Adipose tissue (tissue), 3 donors: ENCODE data around the gene CYP1A2. TPM values are rescaled to one million over a fixed set of nuclear protein-coding genes. Genes with fewer than 3 reads are reported as not detected.
"Not testable (repeated sequence)": the region's sequence is repeated elsewhere in the genome, so short reads cannot be mapped to it uniquely, and the experiment has no call there.

Experiments used
- H3K27ac ChIP-seq: one replicate; pipeline ENCODE4 v1.5.1; 2013; ENCODE audit warnings: low read depth, low read length
- WGBS, 3 donors: extraction: QIAGEN DNeasy Blood & Tissue Kit; methylation state at CpG; one replicate each; pipeline ENCODE4 v1.1.7; 2013; 5-methylcytosine and 5-hydroxymethylcytosine counted together
- polyA plus RNA-seq, 3 donors: library from polyadenylated mRNA; stranded (reverse); fragments of 200-250 nt; gene quantifications; one replicate each; pipeline ENCODE4 v1.2.3, GENCODE V29; 2013
- donor health status: healthy with polysubstance abuse.
- donor health status: Bipolar disorder and iron deficiency.
- donor health status: healthy.

The CYP1A2 gene, protein sequence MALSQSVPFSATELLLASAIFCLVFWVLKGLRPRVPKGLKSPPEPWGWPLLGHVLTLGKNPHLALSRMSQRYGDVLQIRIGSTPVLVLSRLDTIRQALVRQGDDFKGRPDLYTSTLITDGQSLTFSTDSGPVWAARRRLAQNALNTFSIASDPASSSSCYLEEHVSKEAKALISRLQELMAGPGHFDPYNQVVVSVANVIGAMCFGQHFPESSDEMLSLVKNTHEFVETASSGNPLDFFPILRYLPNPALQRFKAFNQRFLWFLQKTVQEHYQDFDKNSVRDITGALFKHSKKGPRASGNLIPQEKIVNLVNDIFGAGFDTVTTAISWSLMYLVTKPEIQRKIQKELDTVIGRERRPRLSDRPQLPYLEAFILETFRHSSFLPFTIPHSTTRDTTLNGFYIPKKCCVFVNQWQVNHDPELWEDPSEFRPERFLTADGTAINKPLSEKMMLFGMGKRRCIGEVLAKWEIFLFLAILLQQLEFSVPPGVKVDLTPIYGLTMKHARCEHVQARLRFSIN
- polyA plus RNA-seq = under 1 TPM in 2 of 3 donors, not detected in 1; 0.07 to 0.27 TPM

DNA sequence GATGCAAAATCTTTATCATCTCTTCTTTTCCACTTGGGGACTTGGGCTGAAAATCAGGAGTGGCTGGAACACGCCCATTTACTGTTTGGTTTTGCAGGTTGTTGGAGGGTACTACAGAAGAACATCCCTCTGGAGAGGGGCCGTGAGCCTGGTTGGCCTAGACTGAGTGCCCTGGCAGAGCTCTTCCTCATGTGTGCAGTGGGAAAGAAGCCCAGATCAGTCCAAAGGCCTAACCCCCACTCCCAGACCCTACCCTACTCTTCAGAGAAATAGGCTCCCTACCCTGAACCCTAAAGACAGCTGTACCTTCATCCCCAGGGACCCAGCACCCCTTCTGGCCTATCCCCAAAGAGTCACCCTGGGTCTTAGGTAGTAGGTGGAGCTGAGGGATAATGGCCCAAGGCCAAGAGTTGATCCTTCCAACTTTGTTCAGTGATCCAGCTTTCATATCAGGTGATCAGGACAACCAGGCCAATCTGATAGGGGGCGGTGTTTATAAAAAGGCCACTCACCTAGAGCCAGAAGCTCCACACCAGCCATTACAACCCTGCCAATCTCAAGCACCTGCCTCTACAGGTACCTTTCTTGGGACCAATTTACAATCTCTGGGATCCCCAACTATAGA lies at the start of gene CYP1A2:
CYP1A2 (plus strand) TSS at position 524 of the 625 bp plus-strand sequence. CDS start 894 bp downstream, outside the sequence.
- H3K27ac ChIP-seq = no peak within 1 kb of the TSS
- WGBS, 3 donors = 65 to 87% (median 80%) methylated on average over 3 of the region's 3 CpGs

DNA sequence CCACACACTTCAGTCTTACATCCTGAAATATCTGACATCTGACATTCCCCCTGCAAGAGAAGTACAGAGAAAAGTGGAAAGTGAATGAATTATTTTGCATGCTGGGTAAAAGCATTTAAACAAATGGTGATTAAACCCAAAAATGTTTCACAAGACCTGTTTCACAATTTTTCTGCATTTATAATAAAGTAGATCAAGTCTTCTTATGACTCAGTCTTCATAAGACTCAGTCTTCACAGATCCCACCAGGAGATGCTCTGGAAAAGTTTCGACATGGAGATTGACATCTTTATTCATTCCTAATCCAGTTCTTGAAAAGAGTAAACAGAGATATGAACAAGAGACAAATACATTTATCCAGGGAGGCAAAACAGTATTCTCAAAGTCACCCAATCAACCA lies 39.6 kb upstream of the CYP1A2 start:
- H3K27ac ChIP-seq = no peak overlapping the region
- 29 to 82% (median 45%) methylated on average over 1 of the region's 1 CpG for WGBS, 3 donors

DNA sequence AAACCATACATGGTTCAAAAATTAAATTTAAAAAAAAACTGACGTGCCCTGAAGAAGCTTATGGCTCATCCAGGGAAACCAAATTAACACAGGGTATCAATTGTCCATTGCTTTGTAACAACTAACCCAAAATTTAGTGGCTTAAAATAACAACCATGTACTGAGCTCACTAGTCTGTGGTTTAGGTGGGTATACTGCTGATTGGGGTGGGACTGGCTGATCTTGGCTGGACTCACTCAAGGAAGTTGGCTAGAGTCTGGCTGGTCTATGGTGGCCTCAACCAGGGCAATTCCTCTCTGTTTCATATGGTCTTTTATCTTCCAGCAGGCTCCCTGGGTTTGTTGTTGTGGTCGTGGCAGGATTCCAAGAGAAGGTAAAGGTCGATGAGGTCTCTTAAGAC lies 38.8 kb upstream of the CYP1A2 start:
- no peak overlapping the region for H3K27ac ChIP-seq
- WGBS, 3 donors = 52 to 68% (median 57%) methylated on average over 3 of the region's 3 CpGs

DNA sequence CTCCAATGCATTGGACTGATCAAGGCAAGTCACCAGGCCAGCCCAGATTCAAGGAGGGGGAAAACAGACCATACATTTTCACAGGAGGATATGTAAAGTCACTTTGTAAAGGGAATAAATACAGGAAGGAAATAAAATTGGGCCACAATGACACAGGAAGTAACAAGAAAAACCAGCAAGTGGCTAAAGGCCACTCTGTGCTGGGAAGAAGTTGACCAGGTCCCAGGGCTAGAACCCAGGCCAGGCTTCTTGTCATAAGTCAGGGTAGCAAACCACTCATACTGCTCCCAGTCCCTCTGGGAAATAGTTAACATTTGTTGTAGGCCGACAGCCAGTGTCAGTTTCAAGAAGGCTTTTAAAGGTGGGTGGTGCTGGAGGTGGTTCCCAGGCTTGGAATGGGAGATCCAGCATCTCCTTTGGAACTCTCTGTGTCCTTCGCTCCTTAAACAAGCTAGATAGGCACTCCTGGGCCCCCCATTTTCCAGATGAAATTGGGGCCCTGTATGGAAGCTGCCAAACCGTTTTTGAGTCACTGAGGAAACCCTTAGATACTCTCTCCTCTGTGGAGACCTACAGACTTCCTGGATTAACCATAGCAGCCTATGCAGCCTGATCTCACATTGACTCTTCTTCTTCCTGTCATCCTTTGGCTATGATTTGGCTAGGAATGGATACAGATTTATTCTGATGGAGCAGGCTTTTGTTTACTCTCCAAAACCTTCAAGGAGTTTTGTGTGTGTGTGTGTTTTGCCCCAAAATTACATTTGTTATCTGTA lies 38.1 kb upstream of the CYP1A2 start:
- 50 to 60% (median 51%) methylated on average over 3 of the region's 3 CpGs for WGBS, 3 donors
- no peak overlapping the region for H3K27ac ChIP-seq

DNA sequence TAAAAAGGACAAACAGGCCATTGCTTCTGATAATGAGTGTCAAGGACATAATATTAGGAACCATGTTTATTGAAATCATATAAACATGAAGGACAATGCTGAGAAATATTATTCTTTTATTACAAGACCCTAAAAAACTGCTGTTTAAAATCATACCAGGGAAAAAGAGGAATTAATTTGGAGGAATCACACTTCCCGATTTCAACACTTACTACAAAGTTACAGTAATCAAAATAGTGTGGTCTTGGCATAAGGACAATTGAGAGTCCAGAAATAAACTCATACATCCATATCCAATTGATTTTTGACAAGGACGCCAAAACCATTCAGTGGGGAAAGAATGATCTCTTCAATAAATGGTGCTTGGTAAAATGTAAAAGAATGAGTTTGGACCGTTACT lies 36.3 kb upstream of the CYP1A2 start:
- 59 to 74% (median 63%) methylated on average over 3 of the region's 3 CpGs for WGBS, 3 donors
- no peak overlapping the region for H3K27ac ChIP-seq

DNA sequence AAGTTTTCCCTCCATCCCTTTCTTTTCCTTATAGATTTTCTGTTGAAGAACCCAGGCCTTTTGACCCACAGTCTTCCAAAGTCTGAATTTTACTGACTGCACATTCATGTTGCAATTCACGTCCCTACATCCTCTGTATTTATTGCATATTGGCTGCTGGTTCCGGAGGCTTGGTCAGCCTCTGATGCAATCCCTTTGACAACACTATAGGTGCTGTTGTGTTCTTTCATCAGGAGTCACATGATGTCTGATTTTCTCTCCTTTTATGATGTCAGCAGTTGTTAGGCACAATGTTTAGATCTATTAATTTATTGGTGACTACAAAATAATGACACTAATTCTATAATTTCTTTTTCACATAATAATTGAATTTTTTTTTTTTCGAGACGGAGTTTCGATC lies 32.0 kb upstream of the CYP1A2 start:
- 72 to 76% (median 75%) methylated on average over 5 of the region's 5 CpGs for WGBS, 3 donors

DNA sequence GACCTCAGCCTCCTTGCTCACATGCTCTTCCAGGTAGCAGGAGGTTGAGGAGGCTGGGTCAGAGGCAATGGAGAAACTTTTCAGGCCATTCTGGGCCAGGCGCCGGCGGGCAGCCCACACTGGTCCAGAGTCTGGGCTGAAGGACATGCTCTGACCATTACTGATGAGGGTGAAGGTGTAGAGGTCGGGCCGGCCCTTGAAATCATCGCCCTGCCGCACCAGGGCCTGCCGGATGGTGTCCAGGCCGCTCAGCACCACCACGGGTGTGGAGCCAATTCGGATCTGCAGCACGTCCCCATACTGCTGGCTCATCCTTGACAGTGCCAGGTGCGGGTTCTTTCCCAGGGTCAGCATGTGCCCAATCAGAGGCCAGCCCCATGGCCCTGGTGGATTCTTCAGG lies 26.1 kb upstream of the CYP1A2 start:
- H3K27ac ChIP-seq = no peak overlapping the region
- 83 to 92% (median 86%) methylated on average over 13 of the region's 13 CpGs for WGBS, 3 donors

More for the DNA sequence above, 32.0 kb upstream of the CYP1A2 start:
- H3K27ac ChIP-seq = no peak overlapping the region

DNA sequence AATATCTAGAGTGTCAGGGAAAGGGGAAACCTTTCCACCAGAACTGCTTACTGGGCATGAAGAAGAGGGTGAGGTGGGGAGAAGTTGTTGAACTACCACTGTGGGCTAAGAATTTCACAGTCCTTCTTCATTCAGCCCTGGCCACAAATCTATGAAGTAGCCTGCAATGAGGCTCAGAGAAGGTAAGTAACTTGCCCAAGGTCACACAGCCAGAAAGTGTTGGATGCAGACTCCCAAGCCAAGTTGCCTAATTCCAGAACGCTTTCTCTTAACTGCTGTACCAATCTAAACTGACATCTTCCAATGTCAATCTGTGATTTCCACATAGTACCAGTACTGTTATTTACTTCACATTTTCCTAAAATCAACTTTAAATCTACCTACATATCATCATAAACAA lies 25.5 kb upstream of the CYP1A2 start:
- WGBS, 3 donors = 33 to 74% (median 55%) methylated on average over 1 of the region's 1 CpG
- no peak overlapping the region for H3K27ac ChIP-seq

DNA sequence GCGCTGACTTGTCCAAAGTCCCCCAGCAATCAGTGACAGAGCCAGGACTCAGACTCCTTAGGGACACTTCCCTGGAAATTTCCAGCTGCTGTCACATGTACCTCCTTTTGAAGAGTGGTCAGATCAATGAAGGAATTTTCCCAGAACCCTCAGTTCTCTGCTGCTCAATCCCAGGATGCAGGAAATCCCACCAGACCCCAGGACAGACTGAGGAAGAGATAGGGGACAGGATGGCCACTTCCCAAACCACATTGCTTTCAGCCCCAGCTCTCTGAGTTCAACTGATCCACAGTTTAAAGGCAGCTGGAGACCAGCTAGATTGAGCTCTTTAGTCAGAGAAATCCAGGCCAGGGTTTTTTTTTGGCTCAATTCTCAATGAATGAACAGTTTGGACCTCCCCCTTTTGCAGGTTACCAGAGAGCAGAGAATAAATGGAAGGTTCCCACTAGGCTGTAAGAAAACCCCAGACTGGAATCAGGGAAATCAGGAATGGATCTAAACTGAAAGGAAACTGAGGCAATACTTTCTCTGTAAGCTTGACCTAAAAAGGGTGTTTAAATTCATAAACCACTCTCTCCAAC lies 24.8 kb upstream of the CYP1A2 start:
- WGBS, 3 donors = 39 to 77% (median 74%) methylated on average over 1 of the region's 1 CpG
- H3K27ac ChIP-seq = no peak overlapping the region

DNA sequence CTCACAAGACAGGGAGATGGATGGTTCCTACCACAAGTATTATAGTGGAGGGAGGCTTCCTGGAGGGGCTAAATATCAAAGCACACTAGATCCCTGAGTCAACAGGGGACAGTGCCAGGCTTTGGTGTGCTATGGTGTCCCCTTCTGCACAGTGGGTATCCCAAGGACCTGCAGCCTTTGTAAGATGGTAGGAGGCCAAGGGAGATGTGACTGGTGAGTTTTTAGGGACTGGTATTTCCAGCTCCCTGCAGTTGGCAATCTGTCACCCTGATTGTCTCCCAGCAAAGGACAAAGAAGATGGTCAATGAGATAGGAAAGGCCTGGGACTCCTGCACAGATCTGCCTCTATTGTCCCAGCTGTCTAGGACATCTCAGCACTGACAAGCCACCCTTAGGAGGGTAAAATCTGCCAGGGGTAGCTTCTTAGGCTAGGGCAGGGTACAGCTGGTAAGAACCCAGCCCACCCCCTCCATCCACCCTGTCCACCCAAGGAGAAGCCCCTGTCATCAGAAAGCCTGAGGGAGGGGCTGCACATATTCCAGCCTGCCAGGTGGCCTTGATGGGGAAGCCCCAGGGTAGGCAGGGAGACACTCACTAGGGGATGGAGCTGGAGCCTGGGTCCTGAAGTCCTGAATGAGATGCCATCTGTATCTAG lies 23.9 kb upstream of the CYP1A2 start:
- H3K27ac ChIP-seq = no peak overlapping the region

DNA sequence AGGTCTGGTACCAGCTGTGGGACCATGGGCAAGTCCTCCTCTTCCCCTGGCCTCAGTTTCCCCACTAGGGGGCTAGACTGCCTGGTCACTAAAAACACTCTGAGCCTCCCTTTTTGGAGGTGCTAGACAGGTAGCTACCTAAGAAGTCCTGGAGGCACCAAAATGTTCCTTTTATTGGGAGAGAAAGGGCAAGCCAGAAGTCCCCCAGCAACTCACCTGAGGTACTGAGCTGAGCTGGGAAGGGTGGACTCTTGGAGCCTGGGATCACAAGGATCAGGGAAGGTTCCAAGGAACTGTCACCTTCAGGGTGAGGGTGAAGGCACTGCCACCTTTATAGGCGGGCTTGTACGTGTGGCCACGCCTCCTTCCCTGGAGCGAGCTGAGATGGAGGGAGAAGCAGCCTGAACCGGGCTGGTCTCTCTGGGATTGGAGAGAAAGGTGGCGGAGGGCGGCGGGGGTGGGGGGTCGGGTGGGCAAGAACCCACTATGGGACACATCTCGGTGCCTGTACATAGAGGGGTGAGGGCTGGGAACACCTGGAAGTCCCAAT lies 23.3 kb upstream of the CYP1A2 start, which contains the start of gene CYP1A1:
CYP1A1 (minus strand) TSS at position 304 of the 550 bp plus-strand sequence. CDS start 2,431 bp downstream, outside the sequence.
- WGBS, 3 donors = 0 to 2% (median 1%) methylated on average over 9 to 10 of the region's 10 CpGs
- no peak within 1 kb of the TSS for H3K27ac ChIP-seq

DNA sequence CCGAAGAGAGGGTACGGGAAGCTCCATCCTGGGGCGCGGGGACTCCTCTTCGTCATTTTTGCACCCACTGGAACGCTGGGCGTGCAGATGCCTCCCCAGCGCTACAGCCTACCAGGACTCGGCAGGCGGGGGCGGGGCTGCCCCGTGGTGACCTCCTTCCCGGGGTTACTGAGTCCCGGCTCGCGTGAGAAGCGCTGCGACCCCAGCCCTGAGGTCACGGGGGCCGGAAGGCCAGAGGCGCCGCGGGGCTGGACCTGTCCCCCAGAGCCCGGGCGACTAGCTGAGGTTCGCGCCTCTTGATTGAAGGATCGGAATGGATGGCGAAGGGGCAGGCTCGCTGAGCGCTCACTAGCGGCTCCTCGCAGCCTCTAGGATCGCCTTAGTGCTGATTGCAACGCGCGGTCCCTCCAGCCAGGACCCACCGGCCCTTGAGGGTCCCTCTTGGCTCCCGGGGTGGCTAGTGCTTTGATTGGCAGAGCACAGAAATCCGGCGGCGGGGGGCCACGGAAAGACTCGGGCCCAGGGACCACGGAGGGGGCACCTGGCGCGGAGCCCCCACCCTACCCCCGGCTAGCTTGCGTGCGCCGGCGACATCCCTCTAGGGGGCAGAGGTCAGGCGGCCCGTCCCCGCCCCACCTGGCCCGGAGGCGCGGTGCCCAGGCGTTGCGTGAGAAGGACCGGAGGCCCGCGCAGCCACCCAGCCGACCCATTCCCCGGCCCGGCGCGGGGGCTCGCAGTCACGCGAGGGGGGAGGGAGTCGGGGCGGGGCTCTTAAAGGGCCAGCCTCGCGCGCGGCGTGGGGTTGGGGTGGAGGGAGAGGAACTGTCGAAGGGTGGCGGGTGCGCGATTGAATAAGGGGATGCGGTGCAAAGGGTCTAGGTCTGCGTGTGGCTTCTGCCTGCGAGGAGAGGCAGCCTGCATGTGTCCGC lies 22.5 kb upstream of the CYP1A2 start:
- H3K27ac ChIP-seq = no peak overlapping the region
- 1 to 2% (median 1%) methylated on average over 70 to 86 of the region's 86 CpGs for WGBS, 3 donors

DNA sequence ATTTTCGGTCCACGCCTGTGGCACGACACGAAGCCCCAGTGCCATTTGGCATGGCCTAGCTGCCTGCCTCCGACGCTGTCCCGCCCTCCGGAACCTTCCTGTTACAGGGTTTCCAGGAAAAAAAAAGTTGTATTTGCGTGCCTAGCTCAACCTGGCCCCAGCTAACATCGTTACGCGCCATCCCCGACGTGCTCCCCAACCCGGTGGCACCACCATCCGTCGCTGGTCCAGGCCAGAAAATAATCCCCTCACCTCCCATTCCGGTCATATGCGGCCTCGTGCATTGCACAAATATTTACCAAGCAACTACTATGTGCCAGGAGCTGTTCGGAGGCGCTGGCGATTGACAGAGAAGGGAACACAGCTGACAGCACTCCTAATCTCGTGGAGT lies 21.9 kb upstream of the CYP1A2 start:
- no peak overlapping the region for H3K27ac ChIP-seq

DNA sequence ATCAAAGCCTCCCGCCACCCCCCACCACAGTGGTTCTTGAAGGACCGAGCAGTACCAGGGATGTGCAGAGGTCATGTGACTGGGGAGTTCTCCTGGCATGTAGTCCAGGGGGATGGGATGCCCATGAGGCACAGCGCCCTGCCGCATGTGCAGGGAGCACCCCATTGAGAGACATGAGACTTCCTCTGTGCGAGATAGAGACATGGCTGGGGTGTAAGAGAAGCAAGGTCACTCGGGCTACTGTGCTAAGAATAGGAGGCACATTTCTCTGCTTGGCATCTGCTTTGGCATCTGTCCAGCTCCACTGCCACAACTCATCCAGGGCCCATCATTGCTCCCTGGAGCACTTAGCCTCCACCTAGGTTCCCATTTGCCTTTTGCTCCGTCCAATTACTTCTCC lies 20.9 kb upstream of the CYP1A2 start:
- 62 to 80% (median 77%) methylated on average over 7 of the region's 7 CpGs for WGBS, 3 donors
- no peak overlapping the region for H3K27ac ChIP-seq

More for the DNA sequence above, 21.9 kb upstream of the CYP1A2 start:
- WGBS, 3 donors = 15 to 38% (median 35%) methylated on average over 24 of the region's 24 CpGs

DNA sequence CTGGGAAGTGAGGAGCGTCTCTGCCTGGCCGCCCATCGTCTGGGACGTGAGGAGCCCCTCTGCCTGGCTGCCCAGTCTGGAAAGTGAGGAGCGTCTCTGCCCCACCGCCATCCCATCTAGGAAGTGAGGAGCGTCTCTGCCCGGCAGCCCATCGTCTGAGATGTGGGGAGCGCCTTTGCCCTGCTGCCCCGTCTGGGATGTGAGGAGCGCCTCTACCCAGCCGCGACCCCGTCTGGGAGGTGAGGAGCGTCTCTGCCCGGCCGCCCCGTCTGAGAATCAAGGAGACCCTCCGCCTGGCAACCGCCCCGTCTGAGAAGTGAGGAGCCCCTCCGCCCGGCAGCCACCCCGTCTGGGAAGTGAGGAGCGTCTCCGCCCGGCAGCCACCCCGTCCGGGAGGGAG lies 19.9 kb upstream of the CYP1A2 start:
- not testable (repeated sequence) for H3K27ac ChIP-seq
- 73 to 86% (median 84%) methylated on average over 16 to 18 of the region's 30 CpGs for WGBS, 3 donors

DNA sequence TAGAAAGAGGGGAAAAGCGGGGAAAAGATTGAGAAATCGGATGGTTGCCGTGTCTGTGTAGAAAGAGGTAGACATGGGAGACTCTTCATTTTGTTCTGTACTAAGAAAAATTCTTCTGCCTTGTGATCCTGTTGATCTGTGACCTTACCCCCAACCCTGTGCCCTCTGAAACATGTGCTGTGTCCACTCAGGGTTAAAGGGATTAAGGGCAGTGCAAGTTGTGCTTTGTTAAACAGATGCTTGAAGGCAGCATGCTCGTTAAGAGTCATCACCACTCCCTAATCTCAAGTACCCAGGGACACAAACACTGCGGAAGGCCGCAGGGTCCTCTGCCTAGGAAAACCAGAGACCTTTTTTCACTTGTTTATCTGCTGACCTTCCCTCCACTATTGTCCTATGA lies 19.3 kb upstream of the CYP1A2 start:
- not testable (repeated sequence) for H3K27ac ChIP-seq
- 72 to 81% (median 77%) methylated on average over 3 to 6 of the region's 6 CpGs for WGBS, 3 donors
